H1 (cell line): Measurements from ENCODE around the gene SLC7A5. TPM values are rescaled to one million over a fixed set of nuclear protein-coding genes. Genes with fewer than 3 reads are reported as not detected.
A peak's percentile ranks its signal among the peaks of the same experiment; 100 is the strongest.

Source experiments
- CTCF ChIA-PET: fragments of 300-600 bp; sonication (Branson Sonifier 250); formaldehyde crosslinking; loops from one replicate; lab custom pipeline; 2021; ENCODE audit not compliant: partially characterized antibody; lab: Charles Lee
- POLR2A ChIA-PET: fragments of 300-600 bp; sonication (Branson Sonifier 250); formaldehyde crosslinking; loops from one replicate; lab custom pipeline; 2021; ENCODE audit warnings: inconsistent platforms; ENCODE audit not compliant: partially characterized antibody; lab: Charles Lee
- DNase-seq, 2 experiments: peaks; one replicate each; pipeline versions ENCODE4 v3.0.0 to v3.0.0-alpha.2; 2010 to 2022; ENCODE audit warnings: low spot score in 2 of 2, low read depth in 1 of 2, mixed read lengths in 1 of 2
- FAIRE-seq: peaks from 2 replicates; lab custom pipeline; 2011; peaks lifted over from hg19 to GRCh38; lab: Jason Lieb, UNC
- H2AFZ ChIP-seq: 2 replicates; pipeline ENCODE4 v1.8.1; 2012; ENCODE audit warnings: low read length, inconsistent platforms
- H2AK5ac ChIP-seq: 2 replicates; pipeline ENCODE4 v1.6.1; 2013; ENCODE audit warnings: low read depth, low read length
- H2BK120ac ChIP-seq: replicated peaks from 2 replicates; pipeline ENCODE3; 2013; ENCODE audit warnings: low read depth, low read length, inconsistent platforms
- H2BK12ac ChIP-seq: 2 replicates; pipeline ENCODE4 v1.6.1; 2013; ENCODE audit warnings: low read depth, low read length
- H2BK15ac ChIP-seq: 2 replicates; pipeline ENCODE4 v1.6.1; 2013; ENCODE audit warnings: low read length
- H2BK20ac ChIP-seq: 2 replicates; pipeline ENCODE4 v1.6.1; 2013; ENCODE audit warnings: low read length
- H2BK5ac ChIP-seq: 2 replicates; pipeline ENCODE4 v1.6.1; 2013; ENCODE audit warnings: low read depth, low read length
- H3K14ac ChIP-seq: 2 replicates; pipeline ENCODE4 v1.6.1; 2013; ENCODE audit warnings: inconsistent platforms; ENCODE audit not compliant: insufficient read length
- H3K18ac ChIP-seq: 2 replicates; pipeline ENCODE4 v1.6.1; 2013; ENCODE audit warnings: low read length; ENCODE audit errors: extremely low read depth
- H3K23ac ChIP-seq: 2 replicates; pipeline ENCODE4 v1.6.1; 2013; ENCODE audit warnings: inconsistent platforms; ENCODE audit not compliant: insufficient read length
- H3K23me2 ChIP-seq: 2 replicates; pipeline ENCODE4 v1.6.1; 2013; ENCODE audit warnings: low read depth, low read length
- H3K27ac ChIP-seq: 2 replicates; pipeline ENCODE4 v1.6.1; 2011; ENCODE audit warnings: low read depth, low read length, inconsistent platforms
- H3K27me3 ChIP-seq, 4 experiments: replicated peaks in 1 of 4; 1 replicate in 1 of 4; 2 replicates in 3 of 4; pipeline versions ENCODE4 v1.6.1 to v1.8.1; 2011 to 2013; ENCODE audit warnings: low read length in 3 of 4, mild to moderate bottlenecking in 3 of 4, inconsistent platforms in 2 of 4, mixed read lengths in 2 of 4, moderate library complexity in 1 of 4; ENCODE audit not compliant: control insufficient read depth in 3 of 4, insufficient read depth in 3 of 4; ENCODE audit errors: extremely low read depth in 1 of 4
- H3K36me3 ChIP-seq, 4 experiments: 2 replicates each; pipeline versions ENCODE4 v1.6.1 to v1.8.1; 2011 to 2013; ENCODE audit warnings: mild to moderate bottlenecking in 4 of 4, low read length in 3 of 4, moderate library complexity in 2 of 4, control low read depth in 1 of 4, inconsistent platforms in 1 of 4; ENCODE audit not compliant: insufficient read depth in 4 of 4, control insufficient read depth in 2 of 4
- H3K4ac ChIP-seq: replicated peaks from 2 replicates; pipeline ENCODE3; 2013; ENCODE audit warnings: low read length, low read depth, mixed read lengths, inconsistent platforms; ENCODE audit not compliant: insufficient read length
- H3K4me1 ChIP-seq, 4 experiments: replicated peaks in 1 of 4; 1 replicate in 1 of 4; 2 replicates in 3 of 4; pipeline versions ENCODE4 v1.6.1 to v1.8.1; 2011 to 2013; ENCODE audit warnings: low read length in 3 of 4, inconsistent platforms in 2 of 4, mixed read lengths in 1 of 4; ENCODE audit not compliant: insufficient read depth in 4 of 4, control insufficient read depth in 3 of 4
- H3K4me2 ChIP-seq, 2 experiments: 2 replicates each; pipeline versions ENCODE4 v1.6.1 to v1.8.1; 2011 to 2013; ENCODE audit warnings: low read depth in 2 of 2, low read length in 2 of 2, control low read depth in 1 of 2, inconsistent platforms in 1 of 2, mild to moderate bottlenecking in 1 of 2; ENCODE audit not compliant: insufficient read depth in 1 of 2
- H3K4me3 ChIP-seq, 4 experiments: fragments of 200-600, 300-600 bp in 1 of 4; sonication (generic), shearing (Covaris generic), sonication (Bioruptor Twin) in 1 of 4; 2 replicates each; pipeline versions ENCODE4 v1.5.1 to v1.8.1; 2011 to 2016; ENCODE audit warnings: low read length in 4 of 4, low read depth in 3 of 4, control low read depth in 2 of 4, inconsistent platforms in 2 of 4, mild to moderate bottlenecking in 2 of 4, mixed read lengths in 1 of 4, moderate library complexity in 1 of 4; ENCODE audit not compliant: insufficient read depth in 2 of 4; ENCODE audit errors: extremely low read depth in 1 of 4
- H3K56ac ChIP-seq: replicated peaks from 2 replicates; pipeline ENCODE3; 2013; ENCODE audit warnings: low read depth, mild to moderate bottlenecking, mixed read lengths, low read length, inconsistent platforms; ENCODE audit not compliant: insufficient read length
- H3K79me1 ChIP-seq: 2 replicates; pipeline ENCODE4 v1.6.1; 2013; ENCODE audit warnings: low read depth, low read length, control low read depth
- H3K79me2 ChIP-seq, 2 experiments: 2 replicates each; pipeline versions ENCODE4 v1.6.1 to v1.8.1; 2012 to 2013; ENCODE audit warnings: low read length in 2 of 2, mild to moderate bottlenecking in 2 of 2, inconsistent platforms in 1 of 2; ENCODE audit not compliant: insufficient read depth in 2 of 2, control insufficient read depth in 1 of 2
- H3K9ac ChIP-seq, 4 experiments: replicated peaks in 1 of 4; 1 replicate in 1 of 4; 2 replicates in 3 of 4; pipeline versions ENCODE4 v1.6.1 to v1.8.1; 2011 to 2013; ENCODE audit warnings: low read depth in 3 of 4, low read length in 3 of 4, control low read depth in 2 of 4, mild to moderate bottlenecking in 2 of 4, moderate library complexity in 2 of 4, inconsistent platforms in 1 of 4; ENCODE audit errors: extremely low read depth in 1 of 4
- H3K9me3 ChIP-seq, 2 experiments: 2 replicates each; pipeline versions ENCODE4 v1.6.1 to v1.8.1; 2012 to 2013; ENCODE audit warnings: mild to moderate bottlenecking in 2 of 2, moderate library complexity in 2 of 2, control low read depth in 1 of 2, inconsistent platforms in 1 of 2, low read depth in 1 of 2, low read length in 1 of 2, mixed read lengths in 1 of 2; ENCODE audit not compliant: insufficient read depth in 2 of 2
- H4K20me1 ChIP-seq, 2 experiments: replicated peaks in 1 of 2; 2 replicates each; pipeline versions ENCODE3 to v1.8.1; 2011 to 2013; ENCODE audit warnings: inconsistent platforms in 2 of 2, low read length in 2 of 2, mild to moderate bottlenecking in 1 of 2; ENCODE audit not compliant: insufficient read depth in 2 of 2, control insufficient read depth in 1 of 2
- H4K5ac ChIP-seq: 2 replicates; pipeline ENCODE4 v1.6.1; 2013; ENCODE audit warnings: low read length, low read depth, mixed read lengths, inconsistent platforms; ENCODE audit not compliant: insufficient read length
- H4K8ac ChIP-seq: 2 replicates; pipeline ENCODE4 v1.8.0; 2013; ENCODE audit warnings: mild to moderate bottlenecking, moderate library complexity, low read length, inconsistent platforms; ENCODE audit not compliant: insufficient read depth; ENCODE audit errors: extremely low read depth
- H4K91ac ChIP-seq: replicated peaks from 2 replicates; pipeline ENCODE3; 2013; ENCODE audit warnings: low read length, mixed read lengths, inconsistent platforms; ENCODE audit not compliant: insufficient read length
- BRCA1 ChIP-seq: IDR thresholded peaks from 2 replicates; pipeline ENCODE4 v1.6.1; 2012; ENCODE audit warnings: low read depth, low read length, improper control_type of control experiment
- CHD1 ChIP-seq: IDR thresholded peaks from 2 replicates; pipeline ENCODE4 v1.6.1; 2012; ENCODE audit warnings: low read depth, low read length, improper control_type of control experiment
- KDM1A ChIP-seq: fragments of 200-600, 300-600 bp; sonication (generic); IDR thresholded peaks from 2 replicates; pipeline ENCODE4 v1.7.1; 2016; ENCODE audit warnings: mild to moderate bottlenecking, low read length, borderline replicate concordance
- KDM4A ChIP-seq: IDR thresholded peaks from one replicate; pipeline ENCODE4 v1.7.1; 2012; ENCODE audit warnings: low read depth, mild to moderate bottlenecking, moderate library complexity, low read length, inconsistent platforms; ENCODE audit not compliant: severe bottlenecking
- NANOG ChIP-seq: IDR thresholded peaks from 2 replicates; pipeline ENCODE4 v1.6.1; 2011; ENCODE audit warnings: low read length, low read depth, mild to moderate bottlenecking, inconsistent platforms; ENCODE audit not compliant: insufficient read depth, poor library complexity, severe bottlenecking
- RBBP5 ChIP-seq: IDR thresholded peaks from 2 replicates; pipeline ENCODE4 v1.7.1; 2012; ENCODE audit warnings: low read depth, mild to moderate bottlenecking, inconsistent platforms, low read length, moderate library complexity, borderline replicate concordance
- SRF ChIP-seq: IDR thresholded peaks from 2 replicates; pipeline ENCODE4 v1.6.1; 2011; ENCODE audit warnings: mild to moderate bottlenecking, low read depth, low read length, moderate library complexity
- TAF1 ChIP-seq: IDR thresholded peaks from 2 replicates; pipeline ENCODE4 v1.6.1; 2011; ENCODE audit warnings: mild to moderate bottlenecking, low read depth, low read length
- WGBS, 2 experiments: shearing (Covaris generic) in 1 of 2; methylation state at CpG; one replicate each; pipeline versions ENCODE4 v1.1.6 to v1.1.7; 2013 to 2015; ENCODE audit warnings: low lambda C conversion rate in 2 of 2, mixed read lengths in 2 of 2, inconsistent platforms in 1 of 2, low coverage in 1 of 2, missing lambda C conversion rate in 1 of 2; ENCODE audit not compliant: insufficient replicate concordance in 2 of 2, insufficient coverage in 1 of 2, insufficient read length in 1 of 2; ENCODE audit errors: extremely low coverage in 1 of 2, missing lambda C conversion rate in 1 of 2; 5-methylcytosine and 5-hydroxymethylcytosine counted together
- polyA plus RNA-seq, 7 experiments: library from polyadenylated mRNA; depleted of rRNA in 3 of 7; stranded (reverse) in 5 of 7; unstranded in 2 of 7; fragments of >200 nt in 5 of 7; fragments of 200-250 nt in 2 of 7; gene quantifications; 1 replicate in 5 of 7; 2 replicates in 1 of 7; 4 replicates in 1 of 7; pipeline versions ENCODE4 v1.2.1 to v1.2.3, GENCODE V29; 2011 to 2013; ENCODE audit warnings: missing spikeins in 2 of 7, mixed read lengths in 2 of 7
- total RNA-seq: library from RNA; stranded (reverse); fragmentation: NEBNext Ultra II Directional; extraction: Animal tissue kit (Norgen Biotek cat#: 25700); gene quantifications from 2 replicates; pipeline ENCODE4 v1.2.1, GENCODE V29; 2021
- TF ChIP-seq, protein P1 (sequence below): IDR thresholded peaks from 2 replicates; pipeline ENCODE4 v1.6.1; 2011; ENCODE audit warnings: low read length, improper control_type of control experiment

SLC7A5 gene
- total and polyA plus RNA-seq, 2 of the 8 experiments (the other 6 are each of a cell fraction or from before 2014, with no cell fraction given) = 68.2 to 341 TPM

DNA sequence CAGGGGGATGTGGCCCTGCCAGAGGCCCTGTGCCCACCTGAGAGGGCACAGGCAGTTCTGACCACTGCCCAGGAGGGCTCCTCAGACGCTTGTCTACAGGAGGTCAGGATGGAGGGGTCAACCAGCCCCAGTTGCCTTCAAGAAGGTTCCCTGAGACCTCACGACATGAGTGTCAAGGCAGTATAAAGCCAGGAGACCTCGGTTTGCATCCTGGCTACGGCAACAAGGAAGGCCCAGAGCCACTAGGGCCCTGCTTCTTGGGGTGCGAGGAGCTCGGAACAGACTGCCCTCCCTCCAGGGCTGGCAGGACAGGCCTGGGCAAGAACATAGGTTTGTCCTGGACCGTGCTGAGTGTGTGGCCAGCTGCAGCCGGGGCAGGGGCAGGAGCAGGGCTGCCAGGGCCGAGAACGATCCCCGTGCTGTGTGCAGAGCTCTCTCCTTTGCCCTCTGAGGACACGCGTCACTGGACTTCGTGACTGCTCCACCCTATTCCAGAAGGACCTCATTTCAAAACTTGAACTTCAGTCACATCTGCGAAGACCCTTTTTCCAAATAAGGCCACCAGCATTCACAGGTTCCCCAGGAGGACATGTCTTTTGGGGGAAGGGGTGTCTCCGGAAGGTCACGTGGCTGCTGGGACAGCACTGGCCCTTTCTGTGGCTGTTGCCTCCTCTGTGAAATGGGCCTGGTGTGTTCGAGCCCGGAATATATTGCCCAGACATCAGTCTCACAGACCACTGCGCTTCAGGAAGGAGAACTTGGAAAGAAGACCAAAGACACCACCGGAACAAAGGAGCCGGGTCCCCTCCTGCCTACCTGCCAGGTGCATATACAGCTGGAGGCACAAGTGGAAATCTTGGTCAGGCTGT, 27.7 kb downstream of the SLC7A5 start:
- Histone ChIP-seq H3K4ac (no peak overlapping the region), H2BK15ac (0 out of 2 replicates have a peak overlapping the region, but pooled peaks have one; percentile 10), H2BK20ac (no peak overlapping the region), H3K36me3 (peaks cover 6 to 51% (median 31%) of the 10 kb centered on the region in 4 experiments; a peak in 6 of 8 replicates), H3K4me3 (no peak overlapping the region), H3K9me3 (no peaks in the 10 kb centered on the region), H4K20me1 (peaks cover 18 to 23% of the 10 kb centered on the region in 2 experiments), H3K27ac (0 out of 2 replicates have a peak overlapping the region, but pooled peaks have one; percentile 10), H3K56ac (no peak overlapping the region), H2AK5ac (no peak overlapping the region), H4K8ac (peak overlapping the region; percentile 65), H2BK5ac (peak overlapping the region; percentile 15; the same call in 1 of the 2 replicates), H2BK120ac (no peak overlapping the region), H3K79me1 (peaks cover 4% of the 10 kb centered on the region), H3K9ac (no peak overlapping the region), H3K23me2 (no peaks in the 10 kb centered on the region), H3K23ac (no peak overlapping the region), H3K4me2 (no peak overlapping the region), H4K91ac (no peak overlapping the region), H3K79me2 (peaks cover 0 to 43% of the 10 kb centered on the region in 2 experiments; a peak in 2 of 4 replicates), H2AFZ (no peak overlapping the region), H3K27me3 (no peaks in the 10 kb centered on the region), H3K4me1 (no peaks in the 10 kb centered on the region), H4K5ac (no peak overlapping the region), H2BK12ac (no peak overlapping the region), H3K14ac (no peak overlapping the region), H3K18ac (no peak overlapping the region)
- DNase-seq = no peak
- POLR2A ChIA-PET = interaction anchor here (1.0 to 27.1 kb wide), 8 partner anchors 8 to 62 kb away, joined by 3 to 507 read pairs (median 8); partner anchors contain the start of gene SLC7A5
- CTCF ChIA-PET = interaction anchor here (0.9 to 9.8 kb wide), 11 partner anchors 11 to 67 kb away, joined by 3 to 115 read pairs (median 4); no protein-coding TSS in a partner anchor
- no peak for FAIRE-seq
- TF ChIP-seq RBBP5 (no peak), SRF (no peak), NANOG (no peak), KDM4A (no peak), CHD1 (no peak), KDM1A (no peak), TAF1 (no peak), BRCA1 (no peak)
- TF ChIP-seq, protein P1, sequence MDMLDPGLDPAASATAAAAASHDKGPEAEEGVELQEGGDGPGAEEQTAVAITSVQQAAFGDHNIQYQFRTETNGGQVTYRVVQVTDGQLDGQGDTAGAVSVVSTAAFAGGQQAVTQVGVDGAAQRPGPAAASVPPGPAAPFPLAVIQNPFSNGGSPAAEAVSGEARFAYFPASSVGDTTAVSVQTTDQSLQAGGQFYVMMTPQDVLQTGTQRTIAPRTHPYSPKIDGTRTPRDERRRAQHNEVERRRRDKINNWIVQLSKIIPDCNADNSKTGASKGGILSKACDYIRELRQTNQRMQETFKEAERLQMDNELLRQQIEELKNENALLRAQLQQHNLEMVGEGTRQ = no peak
- 91% methylated on average over 22 of the region's 22 CpGs; no CpG with 5 or more reads in 1 of the 2 experiments for WGBS, 2 experiments
